Fibroblast of mammary gland (primary cell): ENCODE measurements around the gene ZNF775.

Source experiments
- DNase-seq: peaks from one replicate; pipeline ENCODE4 v3.0.0-alpha.2; 2010; ENCODE audit warnings: low read depth
- H3K4me3 ChIP-seq: 2 replicates; pipeline ENCODE4 v1.5.1; 2011; ENCODE audit warnings: low read depth, mild to moderate bottlenecking, low read length, moderate library complexity; ENCODE audit not compliant: control insufficient read depth
- TF ChIP-seq, protein P1 (sequence below): conservative IDR thresholded peaks from 2 replicates; pipeline ENCODE4 v1.5.1; 2011; ENCODE audit warnings: low read depth, low read length, inconsistent platforms; ENCODE audit not compliant: control insufficient read depth, insufficient read depth

The ZNF775 gene

DNA sequence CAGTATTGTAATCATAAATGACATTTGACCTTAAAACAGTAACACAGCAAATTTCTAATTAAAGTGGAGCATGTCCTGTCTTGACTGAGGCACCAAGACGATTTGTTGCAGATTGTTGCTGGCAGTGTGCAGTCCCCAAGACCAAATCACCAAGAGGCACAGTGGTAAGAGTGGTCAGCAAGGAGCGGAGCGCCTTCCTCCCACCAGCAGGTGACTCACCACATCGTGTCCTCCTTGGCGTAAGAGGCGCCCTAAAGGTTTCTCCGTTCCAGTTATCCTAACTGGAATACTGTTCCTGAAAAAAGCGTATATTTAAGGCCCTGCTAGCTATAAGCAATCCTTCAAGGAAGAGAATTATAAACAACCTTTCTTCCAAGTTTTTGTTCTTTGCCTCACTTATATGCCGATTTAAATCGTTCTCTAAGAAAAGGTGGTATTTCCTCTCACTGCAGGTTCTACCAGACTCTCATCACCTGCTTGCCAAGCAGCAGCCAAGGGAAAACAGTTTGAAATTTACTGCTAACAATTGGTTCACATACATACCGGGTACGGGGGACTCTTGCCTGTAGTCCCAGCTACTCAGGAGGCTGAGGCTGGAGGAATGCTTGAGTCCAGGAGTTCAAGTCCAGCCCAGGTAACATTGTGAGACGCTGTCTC, 21.2 kb upstream of the ZNF775 start:
- H3K4me3 ChIP-seq: no peak overlapping the region
- TF ChIP-seq, protein P1, sequence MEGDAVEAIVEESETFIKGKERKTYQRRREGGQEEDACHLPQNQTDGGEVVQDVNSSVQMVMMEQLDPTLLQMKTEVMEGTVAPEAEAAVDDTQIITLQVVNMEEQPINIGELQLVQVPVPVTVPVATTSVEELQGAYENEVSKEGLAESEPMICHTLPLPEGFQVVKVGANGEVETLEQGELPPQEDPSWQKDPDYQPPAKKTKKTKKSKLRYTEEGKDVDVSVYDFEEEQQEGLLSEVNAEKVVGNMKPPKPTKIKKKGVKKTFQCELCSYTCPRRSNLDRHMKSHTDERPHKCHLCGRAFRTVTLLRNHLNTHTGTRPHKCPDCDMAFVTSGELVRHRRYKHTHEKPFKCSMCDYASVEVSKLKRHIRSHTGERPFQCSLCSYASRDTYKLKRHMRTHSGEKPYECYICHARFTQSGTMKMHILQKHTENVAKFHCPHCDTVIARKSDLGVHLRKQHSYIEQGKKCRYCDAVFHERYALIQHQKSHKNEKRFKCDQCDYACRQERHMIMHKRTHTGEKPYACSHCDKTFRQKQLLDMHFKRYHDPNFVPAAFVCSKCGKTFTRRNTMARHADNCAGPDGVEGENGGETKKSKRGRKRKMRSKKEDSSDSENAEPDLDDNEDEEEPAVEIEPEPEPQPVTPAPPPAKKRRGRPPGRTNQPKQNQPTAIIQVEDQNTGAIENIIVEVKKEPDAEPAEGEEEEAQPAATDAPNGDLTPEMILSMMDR: no peak
- peak; percentile 30 for DNase-seq

DNA sequence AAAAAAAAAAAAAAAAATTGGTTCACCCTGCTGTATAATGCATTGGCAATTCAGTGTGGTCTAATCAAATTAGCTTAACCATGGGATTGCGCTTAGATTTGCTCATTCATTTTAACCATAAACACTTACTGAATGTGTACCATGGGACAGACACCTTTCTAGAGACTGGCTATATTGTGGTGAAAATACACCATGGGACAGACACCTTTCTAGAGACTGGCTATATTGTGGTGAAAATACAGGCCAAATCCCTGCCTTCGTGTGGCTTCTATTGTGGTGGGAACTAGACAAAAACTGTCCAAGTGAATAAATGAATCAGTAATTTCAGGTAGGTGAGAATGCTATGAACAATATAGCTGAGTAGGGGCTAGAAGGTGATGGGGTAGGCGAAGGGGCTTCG, 20.7 kb upstream of the ZNF775 start:
- TF ChIP-seq, protein P1: no peak
- no peak overlapping the region for H3K4me3 ChIP-seq
- DNase-seq: no peak

DNA sequence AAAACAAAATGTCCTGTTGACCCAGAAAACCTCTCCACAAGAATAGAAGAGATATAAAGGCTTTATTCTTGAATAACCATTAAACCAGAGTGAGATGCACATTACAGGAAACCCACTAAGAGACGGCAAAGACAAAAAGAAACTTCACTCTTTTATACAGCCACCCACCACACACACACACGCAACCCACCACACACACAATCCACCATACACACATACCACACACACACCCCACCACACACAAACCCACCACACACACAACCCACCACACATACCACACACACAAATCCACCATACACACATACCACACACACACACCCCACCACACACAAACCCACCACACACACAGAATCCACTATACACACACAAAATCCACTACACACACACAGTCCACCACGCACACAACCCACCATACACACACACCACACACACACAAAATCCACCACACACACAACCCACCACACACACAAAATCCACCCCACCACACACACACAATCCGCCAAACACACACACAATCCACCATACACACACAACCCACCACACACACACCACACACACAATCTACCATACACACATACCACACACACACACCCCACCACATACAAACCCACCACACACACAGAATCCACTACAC, 20.0 kb upstream of the ZNF775 start:
- TF ChIP-seq, protein P1: no peak
- no peak for DNase-seq
- H3K4me3 ChIP-seq: no peak overlapping the region

GRCh38 chr7:150359622-150360362, 19.3 kb upstream of the ZNF775 start:
- H3K4me3 ChIP-seq: no peak overlapping the region
- TF ChIP-seq, protein P1: no peak
- DNase-seq: no peak

- TF ChIP-seq, protein P1: no peak
- no peak overlapping the region for H3K4me3 ChIP-seq
- no peak for DNase-seq
Observed at GRCh38 chr7:150360363-150361058, 18.6 kb upstream of the ZNF775 start.

DNA sequence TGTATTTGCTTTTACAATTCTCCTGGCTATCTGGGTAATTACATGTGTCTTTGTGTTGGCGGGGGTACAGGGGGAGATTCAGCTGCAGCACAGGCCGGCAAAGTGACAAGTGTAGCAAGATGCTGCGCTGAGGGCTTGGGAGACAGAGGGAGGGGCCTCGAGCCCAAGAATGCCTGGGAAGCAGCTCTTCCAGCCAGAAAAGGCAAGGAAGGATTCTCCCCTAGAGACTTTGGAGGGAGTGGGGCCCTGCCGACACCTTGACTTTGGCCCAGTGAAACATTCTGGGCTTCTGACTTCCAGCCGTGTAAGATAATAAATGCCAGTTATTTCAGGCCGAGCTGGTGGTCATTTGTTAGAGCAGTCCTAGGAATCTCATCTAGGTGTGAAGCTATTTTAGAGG, 17.7 kb upstream of the ZNF775 start:
- DNase-seq: no peak

More for the DNA sequence above, 17.7 kb upstream of the ZNF775 start:
- H3K4me3 ChIP-seq: no peak overlapping the region
- TF ChIP-seq, protein P1: no peak
